GM12878 (cell line): ENCODE results near the gene FAM222A. TPM values are rescaled to one million over a fixed set of nuclear protein-coding genes. Genes with fewer than 3 reads are reported as not detected.

Experiments
- ATAC-seq: fragments of 200-7000 bp; cut with Tn5 transposase; 3 replicates; pipeline ENCODE4 v1.9.1; 2020; ENCODE audit warnings: mild to moderate bottlenecking, moderate library complexity
- BruUV-seq: library from RNA; stranded (reverse); fragments of 400-500 nt; replicated peaks from 2 replicates; lab custom pipeline; 2021; lab: Mats Ljungman, UMichigan
- CTCF ChIA-PET: fragments of 300-600 bp; sonication (Branson Sonifier 250); formaldehyde crosslinking; extraction: SDS; loops from one replicate; lab custom pipeline; 2021; ENCODE audit warnings: inconsistent platforms; lab: Yijun Ruan, JAX
- POLR2A ChIA-PET: fragments of 350-600 bp; formaldehyde crosslinking; extraction: SDS; loops from one replicate; lab custom pipeline; 2021; ENCODE audit warnings: inconsistent platforms; lab: Charles Lee
- RAD21 ChIA-PET: fragments of 300-600 bp; sonication (Branson Sonifier 250); formaldehyde crosslinking; loops from one replicate; lab custom pipeline; 2023; ENCODE audit warnings: antibody characterized with exemption; ENCODE audit not compliant: unreplicated experiment; lab: Charles Lee
- SMC1A ChIA-PET: fragments of 300-600 bp; sonication (Branson Sonifier 250); formaldehyde crosslinking; loops from one replicate; lab custom pipeline; 2023; ENCODE audit not compliant: unreplicated experiment, uncharacterized antibody; lab: Charles Lee
- DNase-seq: peaks from one replicate; pipeline ENCODE4 v3.0.0-alpha.2; 2011; ENCODE audit warnings: low read depth, low spot score
- FAIRE-seq: peaks from 3 replicates; lab custom pipeline; 2011; peaks lifted over from hg19 to GRCh38; lab: Jason Lieb, UNC
- H2AFZ ChIP-seq: 2 replicates; pipeline ENCODE4 v1.6.0; 2011; ENCODE audit warnings: low read depth, low read length, control low read depth; ENCODE audit not compliant: control insufficient read depth
- H3K27ac ChIP-seq: 2 replicates; pipeline ENCODE4 v1.5.1; 2011; ENCODE audit warnings: control low read depth; ENCODE audit not compliant: control insufficient read depth, insufficient read depth
- H3K27me3 ChIP-seq, 2 experiments: replicated peaks in 1 of 2; 2 replicates each; pipeline versions ENCODE4 v1.6.0 to v1.6.1; 2011; ENCODE audit warnings: low read length in 1 of 2; ENCODE audit not compliant: control insufficient read depth in 2 of 2, insufficient read depth in 2 of 2
- H3K36me3 ChIP-seq, 2 experiments: 2 replicates each; pipeline ENCODE4 v1.5.1; 2011; ENCODE audit warnings: low read length in 1 of 2; ENCODE audit not compliant: control insufficient read depth in 2 of 2, insufficient read depth in 2 of 2
- H3K4me1 ChIP-seq: 2 replicates; pipeline ENCODE4 v1.6.1; 2011; ENCODE audit warnings: mild to moderate bottlenecking, low read length, moderate library complexity, mixed read lengths; ENCODE audit not compliant: control insufficient read depth, insufficient read depth
- H3K4me2 ChIP-seq: 2 replicates; pipeline ENCODE4 v1.6.0; 2011; ENCODE audit warnings: control low read depth; ENCODE audit not compliant: control insufficient read depth, insufficient read depth
- H3K4me3 ChIP-seq: fragments of 200-600 bp; sonication (generic); 2 replicates; pipeline ENCODE4 v1.5.1; 2016
- H3K79me2 ChIP-seq: 2 replicates; pipeline ENCODE4 v1.6.0; 2011; ENCODE audit warnings: low read length; ENCODE audit not compliant: control insufficient read depth, insufficient read depth
- H3K9ac ChIP-seq: 2 replicates; pipeline ENCODE4 v1.8.0; 2011; ENCODE audit warnings: low read length, control low read depth, mixed read lengths; ENCODE audit not compliant: control insufficient read depth, insufficient read depth
- H3K9me3 ChIP-seq: replicated peaks from 3 replicates; pipeline ENCODE4 v1.5.1; 2011; ENCODE audit warnings: mild to moderate bottlenecking, low read length; ENCODE audit not compliant: control insufficient read depth, insufficient read depth
- H4K20me1 ChIP-seq: 2 replicates; pipeline ENCODE4 v1.6.0; 2011; ENCODE audit not compliant: control insufficient read depth, insufficient read depth
- BCL11A ChIP-seq: IDR thresholded peaks from 2 replicates; pipeline ENCODE4 v1.6.1; 2011; ENCODE audit warnings: low read depth, low read length
- CREM ChIP-seq: IDR thresholded peaks from 2 replicates; pipeline ENCODE4 v1.6.1; 2014; ENCODE audit warnings: antibody characterized with exemption, low read depth
- MTA2 ChIP-seq: fragments of 450-650 bp; IDR thresholded peaks from 2 replicates; pipeline ENCODE4 v1.6.1; 2016; ENCODE audit warnings: low read depth, mild to moderate bottlenecking, moderate library complexity
- PAX5 ChIP-seq: IDR thresholded peaks from 2 replicates; pipeline ENCODE4 v1.6.1; 2011; ENCODE audit warnings: low read depth, low read length, borderline replicate concordance
- RAD21 ChIP-seq: IDR thresholded peaks from 2 replicates; pipeline ENCODE4 v1.6.1; 2011; ENCODE audit warnings: mild to moderate bottlenecking, low read depth, low read length, moderate library complexity; ENCODE audit not compliant: insufficient read depth
- SIN3A ChIP-seq: IDR thresholded peaks from 2 replicates; pipeline ENCODE4 v1.6.1; 2012; ENCODE audit warnings: low read depth, low read length, improper control_type of control experiment
- ZNF384 ChIP-seq: IDR thresholded peaks from 2 replicates; pipeline ENCODE4 v1.6.1; 2012; ENCODE audit warnings: low read depth, mild to moderate bottlenecking, low read length, improper control_type of control experiment, borderline replicate concordance
- WGBS: methylation state at CpG from one replicate; pipeline ENCODE4 v1.1.6; 2016; ENCODE audit warnings: low lambda C conversion rate; ENCODE audit not compliant: insufficient replicate concordance, insufficient coverage; ENCODE audit errors: missing lambda C conversion rate; 5-methylcytosine and 5-hydroxymethylcytosine counted together
- in situ Hi-C: fragments of 300-500 bp; cut with MboI; formaldehyde crosslinking; loops from 9 replicates; pipeline ENCODE4 v1.14.3; 2018; ENCODE audit warnings: mixed read lengths
- intact Hi-C: fragments of 100-400 bp; cut with micrococcal nuclease; formaldehyde crosslinking; loops from one replicate; pipeline ENCODE4 v1.14.2; 2022; ENCODE audit not compliant: unreplicated experiment
- polyA plus RNA-seq, 11 experiments: library from polyadenylated mRNA; depleted of rRNA in 4 of 11; unstranded in 6 of 11; stranded (reverse) in 5 of 11; fragments of >200 nt; fragmentation: Nextera tagmentation in 4 of 11; fragmentation: Illumina TruSeq in 1 of 11; extraction: Ambion mirVana in 4 of 11; extraction: Trizol in 1 of 11; gene quantifications; 1 replicate in 1 of 11; 2 replicates in 10 of 11; pipeline versions ENCODE4 v1.2.1 to v1.2.3, GENCODE V29; 2011 to 2016; ENCODE audit warnings: inconsistent platforms in 2 of 11, missing spikeins in 2 of 11, low read depth in 1 of 11
- total RNA-seq, 4 experiments: library from RNA; depleted of rRNA in 3 of 4; stranded (reverse); fragments of >200 nt in 3 of 4; fragmentation: Illumina TruSeq in 1 of 4; extraction: Trizol in 1 of 4; gene quantifications; 2 replicates each; pipeline versions ENCODE4 v1.2.1 to v1.2.3, GENCODE V29; 2013 to 2021
- TF ChIP-seq, protein P1 (sequence below): fragments of 450-650 bp; conservative IDR thresholded peaks from 2 replicates; pipeline ENCODE4 v1.6.1; 2017; ENCODE audit warnings: mild to moderate bottlenecking, moderate library complexity
- TF ChIP-seq, protein P2 (sequence below): IDR thresholded peaks from 2 replicates; pipeline ENCODE4 v1.6.1; 2012; ENCODE audit warnings: improper control_type of control experiment, low read depth, low read length; ENCODE audit not compliant: insufficient replicate concordance

Gene FAM222A
- total and polyA plus RNA-seq, 10 of the 15 experiments (the other 5 are each of a cell fraction or from before 2014, with no cell fraction given), result 0.04 to 0.49 (median 0.14) TPM; not detected in 3

DNA sequence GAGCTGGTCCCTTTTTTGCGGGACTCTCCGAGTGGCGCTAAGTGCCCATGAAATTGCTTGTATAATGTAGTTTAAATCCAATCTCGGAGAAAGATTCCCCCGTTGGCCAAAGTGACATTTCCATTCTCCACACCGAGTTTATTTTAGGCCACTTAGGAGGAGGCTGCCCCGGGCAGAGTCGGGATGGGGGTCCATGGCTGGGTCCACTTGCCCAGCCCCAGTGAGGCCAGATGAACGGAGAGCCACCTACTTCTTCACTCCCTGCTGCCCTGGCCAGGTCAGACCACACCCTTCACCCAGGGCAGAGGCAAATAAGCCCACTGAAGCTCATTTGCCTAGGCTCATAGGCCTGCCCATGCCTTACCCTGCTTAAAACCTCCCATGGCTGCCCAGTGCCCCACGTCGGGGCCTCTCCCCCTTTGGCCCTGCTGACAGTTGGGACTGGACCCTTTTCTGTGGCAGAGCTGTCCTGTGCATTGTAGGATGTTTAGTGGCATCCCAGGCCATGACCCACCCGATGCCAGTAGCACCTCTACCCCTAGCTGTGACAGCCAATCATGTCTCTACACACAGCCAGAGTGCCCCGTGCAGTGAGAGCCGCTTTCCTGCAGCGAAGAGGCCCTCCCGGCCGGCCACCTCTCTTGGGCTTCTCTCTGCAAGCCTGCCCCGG is 51.3 kb downstream of the FAM222A start:
- ATAC-seq (no peak), FAIRE-seq (no peak)
- H3K27ac ChIP-seq, result no peak overlapping the region
- ChIA-PET CTCF (interaction anchor here (1.1 kb wide), 1 partner anchor 11 kb away, joined by 4 read pairs; no protein-coding TSS in a partner anchor), RAD21 (no interaction called here), SMC1A (no interaction called here)
- 39% methylated on average over 18 of the region's 18 CpGs for WGBS
- H3K36me3 ChIP-seq, result no peaks in the 10 kb centered on the region
- intact Hi-C loops, result no loop called here
- no peaks in the 10 kb centered on the region for H3K79me2 ChIP-seq
- no TSS peak for BruUV-seq
- no peak overlapping the region for H2AFZ ChIP-seq
- H3K4me1 ChIP-seq, result no peaks in the 10 kb centered on the region
- H4K20me1 ChIP-seq, result no peaks in the 10 kb centered on the region
- H3K4me3 ChIP-seq, result no peak overlapping the region
- TF ChIP-seq BCL11A (no peak), ZNF384 (no peak), MTA2 (no peak)
- TF ChIP-seq, all 136 proteins: peak for 0
- no peak overlapping the region for H3K4me2 ChIP-seq
- no peaks in the 10 kb centered on the region; the same call in 2 of the 3 replicates for H3K9me3 ChIP-seq
- no peaks in the 10 kb centered on the region for H3K27me3 ChIP-seq
- POLR2A ChIA-PET, result no interaction called here
- H3K9ac ChIP-seq, result no peak overlapping the region
- in situ Hi-C loops, result no loop called here
- DNase-seq, result no peak

DNA sequence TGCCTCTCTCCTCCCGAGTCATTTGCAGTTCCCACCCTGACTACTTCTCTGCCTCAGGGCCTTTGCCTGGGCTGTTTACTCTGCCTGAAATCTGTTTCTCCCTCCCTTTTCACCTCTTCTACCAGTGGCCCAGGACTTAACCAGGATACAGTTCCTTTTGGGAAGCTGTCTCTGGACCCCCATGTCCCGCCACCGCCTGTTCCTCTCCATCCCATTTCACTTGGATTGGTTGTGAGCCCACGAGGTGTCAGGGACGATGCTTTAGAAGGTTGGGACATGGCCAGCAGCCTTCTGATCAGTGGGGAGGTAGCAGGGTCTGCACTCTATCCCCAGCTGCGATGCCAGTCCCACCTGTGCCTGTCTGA is 51.8 kb downstream of the FAM222A start:
- RAD21 ChIA-PET, result interaction anchor here (0.9 kb wide), 1 partner anchor 10 kb away, joined by 3 read pairs; no protein-coding TSS in a partner anchor
- TF ChIP-seq RAD21, result no peak
- no peak for TF ChIP-seq SIN3A
- TF ChIP-seq, protein P1, sequence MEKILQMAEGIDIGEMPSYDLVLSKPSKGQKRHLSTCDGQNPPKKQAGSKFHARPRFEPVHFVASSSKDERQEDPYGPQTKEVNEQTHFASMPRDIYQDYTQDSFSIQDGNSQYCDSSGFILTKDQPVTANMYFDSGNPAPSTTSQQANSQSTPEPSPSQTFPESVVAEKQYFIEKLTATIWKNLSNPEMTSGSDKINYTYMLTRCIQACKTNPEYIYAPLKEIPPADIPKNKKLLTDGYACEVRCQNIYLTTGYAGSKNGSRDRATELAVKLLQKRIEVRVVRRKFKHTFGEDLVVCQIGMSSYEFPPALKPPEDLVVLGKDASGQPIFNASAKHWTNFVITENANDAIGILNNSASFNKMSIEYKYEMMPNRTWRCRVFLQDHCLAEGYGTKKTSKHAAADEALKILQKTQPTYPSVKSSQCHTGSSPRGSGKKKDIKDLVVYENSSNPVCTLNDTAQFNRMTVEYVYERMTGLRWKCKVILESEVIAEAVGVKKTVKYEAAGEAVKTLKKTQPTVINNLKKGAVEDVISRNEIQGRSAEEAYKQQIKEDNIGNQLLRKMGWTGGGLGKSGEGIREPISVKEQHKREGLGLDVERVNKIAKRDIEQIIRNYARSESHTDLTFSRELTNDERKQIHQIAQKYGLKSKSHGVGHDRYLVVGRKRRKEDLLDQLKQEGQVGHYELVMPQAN, result no peak
- TF ChIP-seq, protein P2, sequence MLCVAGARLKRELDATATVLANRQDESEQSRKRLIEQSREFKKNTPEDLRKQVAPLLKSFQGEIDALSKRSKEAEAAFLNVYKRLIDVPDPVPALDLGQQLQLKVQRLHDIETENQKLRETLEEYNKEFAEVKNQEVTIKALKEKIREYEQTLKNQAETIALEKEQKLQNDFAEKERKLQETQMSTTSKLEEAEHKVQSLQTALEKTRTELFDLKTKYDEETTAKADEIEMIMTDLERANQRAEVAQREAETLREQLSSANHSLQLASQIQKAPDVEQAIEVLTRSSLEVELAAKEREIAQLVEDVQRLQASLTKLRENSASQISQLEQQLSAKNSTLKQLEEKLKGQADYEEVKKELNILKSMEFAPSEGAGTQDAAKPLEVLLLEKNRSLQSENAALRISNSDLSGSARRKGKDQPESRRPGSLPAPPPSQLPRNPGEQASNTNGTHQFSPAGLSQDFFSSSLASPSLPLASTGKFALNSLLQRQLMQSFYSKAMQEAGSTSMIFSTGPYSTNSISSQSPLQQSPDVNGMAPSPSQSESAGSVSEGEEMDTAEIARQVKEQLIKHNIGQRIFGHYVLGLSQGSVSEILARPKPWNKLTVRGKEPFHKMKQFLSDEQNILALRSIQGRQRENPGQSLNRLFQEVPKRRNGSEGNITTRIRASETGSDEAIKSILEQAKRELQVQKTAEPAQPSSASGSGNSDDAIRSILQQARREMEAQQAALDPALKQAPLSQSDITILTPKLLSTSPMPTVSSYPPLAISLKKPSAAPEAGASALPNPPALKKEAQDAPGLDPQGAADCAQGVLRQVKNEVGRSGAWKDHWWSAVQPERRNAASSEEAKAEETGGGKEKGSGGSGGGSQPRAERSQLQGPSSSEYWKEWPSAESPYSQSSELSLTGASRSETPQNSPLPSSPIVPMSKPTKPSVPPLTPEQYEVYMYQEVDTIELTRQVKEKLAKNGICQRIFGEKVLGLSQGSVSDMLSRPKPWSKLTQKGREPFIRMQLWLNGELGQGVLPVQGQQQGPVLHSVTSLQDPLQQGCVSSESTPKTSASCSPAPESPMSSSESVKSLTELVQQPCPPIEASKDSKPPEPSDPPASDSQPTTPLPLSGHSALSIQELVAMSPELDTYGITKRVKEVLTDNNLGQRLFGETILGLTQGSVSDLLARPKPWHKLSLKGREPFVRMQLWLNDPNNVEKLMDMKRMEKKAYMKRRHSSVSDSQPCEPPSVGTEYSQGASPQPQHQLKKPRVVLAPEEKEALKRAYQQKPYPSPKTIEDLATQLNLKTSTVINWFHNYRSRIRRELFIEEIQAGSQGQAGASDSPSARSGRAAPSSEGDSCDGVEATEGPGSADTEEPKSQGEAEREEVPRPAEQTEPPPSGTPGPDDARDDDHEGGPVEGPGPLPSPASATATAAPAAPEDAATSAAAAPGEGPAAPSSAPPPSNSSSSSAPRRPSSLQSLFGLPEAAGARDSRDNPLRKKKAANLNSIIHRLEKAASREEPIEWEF, result no peak
- no peak for TF ChIP-seq PAX5
- TF ChIP-seq CREM, result no peak

More for the DNA sequence above, 51.8 kb downstream of the FAM222A start:
- no peak for ATAC-seq
- no peaks in the 10 kb centered on the region for H4K20me1 ChIP-seq
- no peaks in the 10 kb centered on the region for H3K36me3 ChIP-seq
- no peaks in the 10 kb centered on the region for H3K4me1 ChIP-seq
- H3K27ac ChIP-seq, result no peak overlapping the region
- BruUV-seq, result no TSS peak
- FAIRE-seq, result no peak
- H3K9me3 ChIP-seq, result no peaks in the 10 kb centered on the region; the same call in 2 of the 3 replicates
- WGBS, result 20% methylated on average over 6 of the region's 6 CpGs
- ChIA-PET SMC1A (no interaction called here), POLR2A (interaction anchor here (0.5 kb wide), 1 partner anchor 156 kb away, joined by 3 read pairs; no protein-coding TSS in a partner anchor), CTCF (no interaction called here)
- H2AFZ ChIP-seq, result no peak overlapping the region
- intact Hi-C loops (no loop called here), in situ Hi-C loops (no loop called here)
- H3K9ac ChIP-seq, result no peak overlapping the region
- H3K27me3 ChIP-seq, result no peaks in the 10 kb centered on the region
- no peak overlapping the region for H3K4me3 ChIP-seq
- DNase-seq, result no peak
- no peak overlapping the region for H3K4me2 ChIP-seq
- H3K79me2 ChIP-seq, result no peaks in the 10 kb centered on the region
